ENCODE measurements around the gene TRIM29. TPM values are rescaled to one million over a fixed set of nuclear protein-coding genes. Genes with fewer than 3 reads are reported as not detected.

TRIM29 gene
- total RNA-seq, 1 donor from 2014 or later, result not detected

DNA sequence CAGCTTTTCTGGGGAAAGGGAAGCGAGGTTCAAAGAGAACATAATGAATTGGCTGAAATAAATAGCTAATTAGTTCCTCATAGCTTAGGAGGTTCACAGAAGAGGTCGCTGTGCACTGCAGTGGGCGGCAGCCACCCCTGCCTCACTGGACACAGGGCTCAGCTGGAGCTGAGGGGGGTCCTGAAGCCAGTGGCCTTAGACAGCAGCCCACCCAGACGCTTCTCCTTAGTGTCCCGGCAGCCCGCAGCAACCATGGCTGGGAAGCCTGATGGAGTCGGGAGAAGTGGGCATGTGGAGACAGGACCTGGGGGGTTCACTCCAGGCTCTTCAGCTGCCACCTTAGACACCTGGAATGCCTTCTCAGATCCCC lies 75.4 kb downstream of the TRIM29 start:
- DNase-seq (ENCODE audit: low spot score), result no peak
- H3K27ac Mint-ChIP-seq (ENCODE audit: unreplicated experiment), result no peak overlapping the region
- TF ChIP-seq, protein P1, sequence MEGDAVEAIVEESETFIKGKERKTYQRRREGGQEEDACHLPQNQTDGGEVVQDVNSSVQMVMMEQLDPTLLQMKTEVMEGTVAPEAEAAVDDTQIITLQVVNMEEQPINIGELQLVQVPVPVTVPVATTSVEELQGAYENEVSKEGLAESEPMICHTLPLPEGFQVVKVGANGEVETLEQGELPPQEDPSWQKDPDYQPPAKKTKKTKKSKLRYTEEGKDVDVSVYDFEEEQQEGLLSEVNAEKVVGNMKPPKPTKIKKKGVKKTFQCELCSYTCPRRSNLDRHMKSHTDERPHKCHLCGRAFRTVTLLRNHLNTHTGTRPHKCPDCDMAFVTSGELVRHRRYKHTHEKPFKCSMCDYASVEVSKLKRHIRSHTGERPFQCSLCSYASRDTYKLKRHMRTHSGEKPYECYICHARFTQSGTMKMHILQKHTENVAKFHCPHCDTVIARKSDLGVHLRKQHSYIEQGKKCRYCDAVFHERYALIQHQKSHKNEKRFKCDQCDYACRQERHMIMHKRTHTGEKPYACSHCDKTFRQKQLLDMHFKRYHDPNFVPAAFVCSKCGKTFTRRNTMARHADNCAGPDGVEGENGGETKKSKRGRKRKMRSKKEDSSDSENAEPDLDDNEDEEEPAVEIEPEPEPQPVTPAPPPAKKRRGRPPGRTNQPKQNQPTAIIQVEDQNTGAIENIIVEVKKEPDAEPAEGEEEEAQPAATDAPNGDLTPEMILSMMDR (IDR thresholded peaks at IDR 0.05; ENCODE audit: unreplicated experiment), result no peak
- peaks cover 6% of the 10 kb centered on the region for H3K27me3 Mint-ChIP-seq (ENCODE audit: unreplicated experiment)
- H3K36me3 Mint-ChIP-seq (ENCODE audit: low read depth, unreplicated experiment), result no peaks in the 10 kb centered on the region
- H3K4me1 Mint-ChIP-seq (ENCODE audit: unreplicated experiment), result peaks cover 3% of the 10 kb centered on the region
- H3K4me3 Mint-ChIP-seq (ENCODE audit: unreplicated experiment), result no peak overlapping the region
- no peaks in the 10 kb centered on the region for H3K9me3 Mint-ChIP-seq (ENCODE audit: unreplicated experiment)

DNA sequence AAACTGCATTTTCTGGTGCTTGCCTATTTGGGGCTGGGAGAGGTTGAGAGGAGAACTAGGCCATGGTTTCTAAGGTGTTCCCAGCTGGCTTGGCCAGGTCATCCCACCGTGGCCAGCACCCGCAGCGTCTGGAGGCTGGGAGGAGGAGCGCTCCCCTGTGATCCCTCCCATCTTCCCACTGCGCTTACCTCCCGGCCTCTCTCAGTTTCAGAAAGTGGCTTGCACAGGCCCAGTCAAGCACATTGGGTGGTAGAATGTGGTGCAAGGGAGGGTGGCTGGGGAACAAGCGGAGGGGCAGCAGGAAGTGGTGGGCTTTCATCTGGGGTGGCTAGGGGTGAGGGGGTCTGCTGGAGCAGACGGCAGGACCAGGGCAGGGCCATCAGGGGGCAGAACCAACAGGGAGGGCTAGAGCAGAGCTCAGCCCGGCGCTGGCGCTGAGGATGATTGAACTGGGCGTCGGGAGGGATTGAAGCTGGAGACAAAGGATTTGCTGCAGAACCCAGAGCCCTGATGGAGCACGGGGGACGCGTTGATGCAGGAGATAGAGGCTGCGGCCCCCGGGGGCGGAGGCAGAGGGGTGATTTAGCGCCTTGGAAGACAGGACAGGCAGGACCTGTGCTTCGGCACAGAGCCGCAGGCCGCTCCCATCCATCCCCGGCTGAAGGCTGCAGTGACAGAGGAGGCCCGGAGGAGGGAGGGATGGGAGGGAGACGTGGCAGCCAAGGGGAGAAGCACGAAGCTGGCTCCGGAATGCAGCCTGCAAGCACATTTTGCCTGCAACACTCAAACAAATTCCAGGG lies 76.0 kb downstream of the TRIM29 start:
- H3K4me3 Mint-ChIP-seq (ENCODE audit: unreplicated experiment), result no peak overlapping the region
- no peaks in the 10 kb centered on the region for H3K36me3 Mint-ChIP-seq (ENCODE audit: low read depth, unreplicated experiment)
- no peaks in the 10 kb centered on the region for H3K9me3 Mint-ChIP-seq (ENCODE audit: unreplicated experiment)
- DNase-seq (ENCODE audit: low spot score), result no peak
- H3K27me3 Mint-ChIP-seq (ENCODE audit: unreplicated experiment), result peaks cover 11% of the 10 kb centered on the region
- TF ChIP-seq, protein P1 (IDR thresholded peaks at IDR 0.05; ENCODE audit: unreplicated experiment), result no peak
- no peak overlapping the region for H3K27ac Mint-ChIP-seq (ENCODE audit: unreplicated experiment)
- peaks cover 9% of the 10 kb centered on the region for H3K4me1 Mint-ChIP-seq (ENCODE audit: unreplicated experiment)

Other genes with a start within 250 kb of the TRIM29 start
- 15.5 TPM for gene OAF, start 72.9 kb upstream of the TRIM29 start, total RNA-seq (ENCODE audit: unreplicated experiment)
- 0.97 TPM for gene POU2F3, start 102.0 kb upstream of the TRIM29 start, total RNA-seq (ENCODE audit: unreplicated experiment)
- 15.2 TPM for gene TLCD5, start 187.2 kb upstream of the TRIM29 start, total RNA-seq (ENCODE audit: unreplicated experiment)
- gene ARHGEF12, start 198.3 kb upstream of the TRIM29 start, total RNA-seq (ENCODE audit: unreplicated experiment), result 128 TPM

Data from endothelial cell (in vitro differentiated cells).